Skeletal muscle satellite cell (primary cell): Measurements from ENCODE around the gene SMURF1.

Source experiments
- H3K27me3 ChIP-seq: 2 replicates; pipeline ENCODE4 v1.7.0; 2013; ENCODE audit warnings: low read length; ENCODE audit not compliant: control insufficient read depth, insufficient read depth
- H3K36me3 ChIP-seq: 2 replicates; pipeline ENCODE4 v1.7.0; 2013; ENCODE audit warnings: mild to moderate bottlenecking, control low read depth, low read length; ENCODE audit not compliant: insufficient read depth
- H3K4me1 ChIP-seq: 2 replicates; pipeline ENCODE4 v1.7.0; 2013; ENCODE audit warnings: low read length; ENCODE audit not compliant: control insufficient read depth, insufficient read depth
- H3K4me2 ChIP-seq: 2 replicates; pipeline ENCODE4 v1.7.0; 2013; ENCODE audit warnings: mild to moderate bottlenecking, low read length
- H3K4me3 ChIP-seq: 2 replicates; pipeline ENCODE4 v1.7.0; 2013; ENCODE audit warnings: low read length
- H3K9ac ChIP-seq: 2 replicates; pipeline ENCODE4 v1.7.0; 2013; ENCODE audit warnings: mild to moderate bottlenecking, low read depth, low read length, moderate library complexity
- H3K9me3 ChIP-seq: replicated peaks from 2 replicates; pipeline ENCODE4 v1.7.0; 2013; ENCODE audit warnings: mild to moderate bottlenecking, control low read depth, low read length

Gene SMURF1

GRCh38 chr7:99014113-99014985 is 129.6 kb downstream of the SMURF1 start:
- Histone ChIP-seq H3K9ac (no peak overlapping the region), H3K4me3 (no peak overlapping the region), H3K9me3 (no peaks in the 10 kb centered on the region), H3K4me1 (no peaks in the 10 kb centered on the region), H3K27me3 (no peaks in the 10 kb centered on the region), H3K36me3 (peaks cover 63% of the 10 kb centered on the region), H3K4me2 (no peak overlapping the region)

- H3K4me3 ChIP-seq, result no peak overlapping the region
- H3K9me3 ChIP-seq, result no peaks in the 10 kb centered on the region
- no peaks in the 10 kb centered on the region for H3K27me3 ChIP-seq
- H3K36me3 ChIP-seq, result peaks cover 71% of the 10 kb centered on the region
- H3K9ac ChIP-seq, result no peak overlapping the region
- no peak overlapping the region for H3K4me2 ChIP-seq
- H3K4me1 ChIP-seq, result no peaks in the 10 kb centered on the region
Observed at GRCh38 chr7:99013266-99014112, 130.4 kb downstream of the SMURF1 start.

GRCh38 chr7:99012722-99013121 is 131.2 kb downstream of the SMURF1 start:
- no peak overlapping the region for H3K4me2 ChIP-seq
- H3K9me3 ChIP-seq, result no peaks in the 10 kb centered on the region
- no peak overlapping the region for H3K9ac ChIP-seq
- H3K4me3 ChIP-seq, result no peak overlapping the region
- H3K27me3 ChIP-seq, result no peaks in the 10 kb centered on the region
- H3K4me1 ChIP-seq, result no peaks in the 10 kb centered on the region
- H3K36me3 ChIP-seq, result peaks cover 77% of the 10 kb centered on the region

GRCh38 chr7:99011706-99012404 is 132.1 kb downstream of the SMURF1 start:
- H3K4me3 ChIP-seq, result no peak overlapping the region
- no peaks in the 10 kb centered on the region for H3K4me1 ChIP-seq
- H3K36me3 ChIP-seq, result peaks cover 81% of the 10 kb centered on the region
- no peak overlapping the region for H3K4me2 ChIP-seq
- H3K9me3 ChIP-seq, result no peaks in the 10 kb centered on the region
- H3K27me3 ChIP-seq, result no peaks in the 10 kb centered on the region
- H3K9ac ChIP-seq, result no peak overlapping the region

GRCh38 chr7:99011341-99011705 is 132.6 kb downstream of the SMURF1 start:
- Histone ChIP-seq H3K4me3 (no peak overlapping the region), H3K9me3 (no peaks in the 10 kb centered on the region), H3K4me1 (no peaks in the 10 kb centered on the region), H3K27me3 (no peaks in the 10 kb centered on the region), H3K9ac (no peak overlapping the region), H3K36me3 (peaks cover 84% of the 10 kb centered on the region), H3K4me2 (no peak overlapping the region)

- Histone ChIP-seq H3K4me1 (no peaks in the 10 kb centered on the region), H3K36me3 (peaks cover 86% of the 10 kb centered on the region), H3K9me3 (no peaks in the 10 kb centered on the region), H3K4me3 (no peak overlapping the region), H3K4me2 (no peak overlapping the region), H3K9ac (no peak overlapping the region), H3K27me3 (no peaks in the 10 kb centered on the region)
Observed at GRCh38 chr7:99010281-99010680, 133.6 kb downstream of the SMURF1 start.

GRCh38 chr7:99008921-99009530 is 134.9 kb downstream of the SMURF1 start:
- no peaks in the 10 kb centered on the region for H3K9me3 ChIP-seq
- no peak overlapping the region for H3K4me2 ChIP-seq
- H3K9ac ChIP-seq, result no peak overlapping the region
- no peaks in the 10 kb centered on the region for H3K27me3 ChIP-seq
- no peak overlapping the region for H3K4me3 ChIP-seq
- no peaks in the 10 kb centered on the region for H3K4me1 ChIP-seq
- peaks cover 86% of the 10 kb centered on the region for H3K36me3 ChIP-seq

- Histone ChIP-seq H3K9ac (no peak overlapping the region), H3K27me3 (no peaks in the 10 kb centered on the region), H3K36me3 (peaks cover 78% of the 10 kb centered on the region), H3K9me3 (no peaks in the 10 kb centered on the region), H3K4me1 (no peaks in the 10 kb centered on the region), H3K4me2 (no peak overlapping the region), H3K4me3 (no peak overlapping the region)
Observed at GRCh38 chr7:99008181-99008631, 135.7 kb downstream of the SMURF1 start.

GRCh38 chr7:99006739-99007424 is 137.0 kb downstream of the SMURF1 start:
- Histone ChIP-seq H3K36me3 (peaks cover 70% of the 10 kb centered on the region), H3K4me2 (no peak overlapping the region), H3K9ac (no peak overlapping the region)

GRCh38 chr7:99005776-99006175 is 138.1 kb downstream of the SMURF1 start:
- Histone ChIP-seq H3K27me3 (no peaks in the 10 kb centered on the region), H3K36me3 (peaks cover 61% of the 10 kb centered on the region), H3K9ac (no peak overlapping the region), H3K4me2 (no peak overlapping the region), H3K4me1 (no peaks in the 10 kb centered on the region), H3K4me3 (no peak overlapping the region), H3K9me3 (no peaks in the 10 kb centered on the region)

More at GRCh38 chr7:99006739-99007424, 137.0 kb downstream of the SMURF1 start:
- no peaks in the 10 kb centered on the region for H3K27me3 ChIP-seq
- no peak overlapping the region for H3K4me3 ChIP-seq
- no peaks in the 10 kb centered on the region for H3K9me3 ChIP-seq
- no peaks in the 10 kb centered on the region for H3K4me1 ChIP-seq
